Peyer's patch (tissue), 4 donors: ENCODE results near the gene EXOSC7. TPM values are rescaled to one million over a fixed set of nuclear protein-coding genes. Genes with fewer than 3 reads are reported as not detected.
A peak's percentile ranks its signal among the peaks of the same experiment; 100 is the strongest.
"Not testable (repeated sequence)": the region's sequence is repeated elsewhere in the genome, so short reads cannot be mapped to it uniquely, and the experiment has no call there.

ENCODE experiments used
- DNase-seq, 3 donors: peaks; one replicate each; pipeline ENCODE4 v3.0.0-alpha.2; 2017 to 2019
- H3K27ac ChIP-seq, 4 donors: fragments of 200-600 bp; sonication (generic); one replicate each; pipeline ENCODE4 v1.5.1; 2016 to 2019
- H3K27me3 ChIP-seq, 2 donors: fragments of 200-600 bp; sonication (generic); one replicate each; pipeline ENCODE4 v1.5.1; 2019
- H3K36me3 ChIP-seq, 3 donors: fragments of 200-600 bp; sonication (generic); one replicate each; pipeline ENCODE4 v1.5.1; 2016 to 2019
- H3K4me1 ChIP-seq, 4 donors: fragments of 200-600 bp; sonication (generic); one replicate each; pipeline ENCODE4 v1.5.1; 2016 to 2019
- H3K4me3 ChIP-seq, 4 donors: fragments of 200-600 bp; sonication (generic); 1 replicate in 3 of 4; 2 replicates in 1 of 4; pipeline ENCODE4 v1.5.1; 2016 to 2019; ENCODE audit warnings: mild to moderate bottlenecking in 1 of 4
- H3K9me3 ChIP-seq, 4 donors: fragments of 200-600 bp; sonication (generic); one replicate each; pipeline ENCODE4 v1.5.1; 2016 to 2019; ENCODE audit warnings: mild to moderate bottlenecking in 1 of 4
- POLR2A ChIP-seq, 2 donors: fragments of 450-650 bp; IDR thresholded peaks; one replicate each; pipeline ENCODE4 v1.5.1; 2017; ENCODE audit warnings: antibody characterized with exemption in 2 of 2, mild to moderate bottlenecking in 2 of 2, moderate library complexity in 2 of 2
- total RNA-seq, 4 donors: library from RNA; depleted of rRNA; stranded (reverse); fragments of >200 nt; gene quantifications; one replicate each; pipeline ENCODE4 v1.1.0, GENCODE V29; 2016
- TF ChIP-seq, protein P1 (sequence below), 6 experiments: fragments of 450-650 bp in 4 of 6; fragments of 200-600 bp in 2 of 6; sonication (generic) in 1 of 6; IDR thresholded peaks; one replicate each; pipeline ENCODE4 v1.5.1; 2017 to 2019; ENCODE audit warnings: antibody characterized with exemption in 6 of 6, mild to moderate bottlenecking in 3 of 6, moderate library complexity in 1 of 6

Gene EXOSC7
- total RNA-seq, 4 donors from 2014 or later, result 19.8 to 66.0 (median 28.6) TPM

DNA sequence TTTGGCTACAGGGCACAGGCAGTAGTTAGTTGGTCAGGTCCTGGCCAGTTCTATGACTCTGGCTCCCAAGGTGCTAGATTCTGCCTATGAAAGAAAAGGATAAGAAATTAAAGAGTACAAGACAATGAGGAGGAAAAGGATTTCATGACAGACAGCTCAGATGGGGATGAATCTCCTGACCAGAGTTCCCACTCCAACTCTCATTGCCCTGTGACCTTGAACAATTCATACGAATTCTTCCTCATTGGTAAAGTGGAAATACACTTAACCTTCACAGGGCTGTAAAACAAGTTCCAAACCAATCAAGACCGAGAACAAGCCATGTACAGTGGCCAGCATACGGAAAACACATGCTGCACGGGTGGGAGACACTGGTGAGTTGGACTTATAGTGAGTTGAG, 73.8 kb downstream of the EXOSC7 start:
- no peaks in the 10 kb centered on the region for H3K9me3 ChIP-seq
- no peak overlapping the region for H3K27ac ChIP-seq
- H3K4me3 ChIP-seq, result no peak overlapping the region
- DNase-seq, result no peak
- H3K36me3 ChIP-seq, result no peaks in the 10 kb centered on the region
- no peak for TF ChIP-seq POLR2A (IDR thresholded peaks at IDR 0.05)
- TF ChIP-seq, protein P1, sequence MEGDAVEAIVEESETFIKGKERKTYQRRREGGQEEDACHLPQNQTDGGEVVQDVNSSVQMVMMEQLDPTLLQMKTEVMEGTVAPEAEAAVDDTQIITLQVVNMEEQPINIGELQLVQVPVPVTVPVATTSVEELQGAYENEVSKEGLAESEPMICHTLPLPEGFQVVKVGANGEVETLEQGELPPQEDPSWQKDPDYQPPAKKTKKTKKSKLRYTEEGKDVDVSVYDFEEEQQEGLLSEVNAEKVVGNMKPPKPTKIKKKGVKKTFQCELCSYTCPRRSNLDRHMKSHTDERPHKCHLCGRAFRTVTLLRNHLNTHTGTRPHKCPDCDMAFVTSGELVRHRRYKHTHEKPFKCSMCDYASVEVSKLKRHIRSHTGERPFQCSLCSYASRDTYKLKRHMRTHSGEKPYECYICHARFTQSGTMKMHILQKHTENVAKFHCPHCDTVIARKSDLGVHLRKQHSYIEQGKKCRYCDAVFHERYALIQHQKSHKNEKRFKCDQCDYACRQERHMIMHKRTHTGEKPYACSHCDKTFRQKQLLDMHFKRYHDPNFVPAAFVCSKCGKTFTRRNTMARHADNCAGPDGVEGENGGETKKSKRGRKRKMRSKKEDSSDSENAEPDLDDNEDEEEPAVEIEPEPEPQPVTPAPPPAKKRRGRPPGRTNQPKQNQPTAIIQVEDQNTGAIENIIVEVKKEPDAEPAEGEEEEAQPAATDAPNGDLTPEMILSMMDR (IDR thresholded peaks at IDR 0.05), result no peak
- H3K4me1 ChIP-seq, result no peaks in the 10 kb centered on the region
- H3K27me3 ChIP-seq, result no peaks in the 10 kb centered on the region

DNA sequence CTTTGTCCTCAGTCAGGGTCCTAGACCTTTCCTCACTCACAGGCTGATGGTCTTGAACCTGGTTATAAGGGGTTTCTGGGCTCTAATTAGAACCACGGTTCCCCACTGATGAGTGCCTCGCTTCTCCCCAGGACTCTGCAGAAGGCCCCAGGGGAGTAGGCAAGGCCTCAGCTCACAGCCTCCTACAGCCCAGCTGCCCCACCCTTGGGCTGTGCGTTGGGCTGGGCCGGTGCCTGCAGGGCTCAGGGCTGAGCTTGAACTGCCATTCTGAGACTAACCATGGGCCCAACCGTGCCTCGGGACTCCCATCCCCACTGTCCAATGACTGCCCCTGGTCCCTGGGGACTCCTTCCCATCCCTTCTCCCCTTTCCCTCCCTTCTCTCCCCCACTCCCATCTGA, 75.6 kb downstream of the EXOSC7 start:
- Histone ChIP-seq H3K27ac (no peak overlapping the region), H3K36me3 (no peaks in the 10 kb centered on the region), H3K4me1 (no peaks in the 10 kb centered on the region), H3K4me3 (no peak overlapping the region), H3K9me3 (no peaks in the 10 kb centered on the region), H3K27me3 (no peaks in the 10 kb centered on the region)
- TF ChIP-seq POLR2A (IDR thresholded peaks at IDR 0.05), result no peak
- TF ChIP-seq, protein P1 (IDR thresholded peaks at IDR 0.05), result no peak
- no peak for DNase-seq

DNA sequence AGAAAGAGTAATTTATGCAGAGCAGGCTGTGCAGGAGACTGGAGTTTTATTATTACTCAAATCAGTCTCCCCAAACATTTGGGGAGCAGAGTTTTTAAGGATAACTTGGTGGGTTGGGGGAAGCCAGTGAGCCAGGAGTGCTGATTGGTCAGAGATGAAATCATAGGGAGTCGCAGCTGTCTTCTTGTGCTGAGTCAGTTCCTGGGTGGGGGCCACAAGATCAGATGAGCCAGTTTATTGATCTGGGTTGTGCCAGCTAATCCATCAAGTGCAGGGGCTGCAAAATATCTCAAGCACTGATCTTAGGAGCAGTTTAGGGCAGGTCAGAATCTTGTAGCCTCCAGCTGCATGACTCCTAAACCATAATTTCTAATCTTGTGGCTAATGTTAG, 77.8 kb downstream of the EXOSC7 start:
- not testable (repeated sequence) for H3K36me3 ChIP-seq, DNase-seq, H3K4me3 ChIP-seq, H3K4me1 ChIP-seq, H3K27ac ChIP-seq, H3K9me3 ChIP-seq, H3K27me3 ChIP-seq

DNA sequence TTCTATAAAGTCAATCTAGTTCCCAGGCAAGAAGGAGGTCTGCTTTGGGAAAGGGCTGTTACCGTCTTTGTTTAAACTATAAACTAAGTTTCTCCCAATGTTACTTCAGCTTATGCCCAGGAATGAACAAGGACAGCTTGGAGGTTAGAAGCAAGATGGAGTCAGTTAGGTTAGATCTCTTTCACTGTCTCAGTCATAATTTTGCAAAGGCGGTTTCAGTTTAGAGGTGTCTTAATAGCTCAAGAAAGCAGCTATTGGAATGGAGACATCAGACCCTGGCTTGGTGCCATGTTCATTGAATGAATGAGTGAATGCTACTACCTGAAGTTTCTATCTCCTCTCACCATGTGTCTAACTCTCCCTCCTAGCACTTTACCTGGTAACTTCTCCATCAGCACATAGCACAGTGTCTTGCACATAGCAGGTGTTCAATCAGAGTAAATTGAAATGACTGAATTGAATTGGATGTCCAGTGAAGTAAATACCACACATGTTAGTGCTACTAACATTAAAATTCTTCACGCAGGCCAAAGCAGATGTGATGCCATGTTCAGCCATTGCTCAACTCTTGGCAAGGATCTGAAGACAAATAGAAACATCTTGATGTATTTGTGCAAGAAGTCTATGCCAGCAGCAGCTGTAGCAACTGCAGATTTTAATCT, 78.3 kb downstream of the EXOSC7 start:
- H3K4me3 ChIP-seq, result no peak overlapping the region
- no peak for DNase-seq
- no peaks in the 10 kb centered on the region for H3K4me1 ChIP-seq
- no peaks in the 10 kb centered on the region for H3K27me3 ChIP-seq
- no peak overlapping the region for H3K27ac ChIP-seq
- no peak for TF ChIP-seq POLR2A (IDR thresholded peaks at IDR 0.05)
- TF ChIP-seq, protein P1 (IDR thresholded peaks at IDR 0.05), result no peak
- H3K9me3 ChIP-seq, result no peaks in the 10 kb centered on the region
- H3K36me3 ChIP-seq, result no peaks in the 10 kb centered on the region

DNA sequence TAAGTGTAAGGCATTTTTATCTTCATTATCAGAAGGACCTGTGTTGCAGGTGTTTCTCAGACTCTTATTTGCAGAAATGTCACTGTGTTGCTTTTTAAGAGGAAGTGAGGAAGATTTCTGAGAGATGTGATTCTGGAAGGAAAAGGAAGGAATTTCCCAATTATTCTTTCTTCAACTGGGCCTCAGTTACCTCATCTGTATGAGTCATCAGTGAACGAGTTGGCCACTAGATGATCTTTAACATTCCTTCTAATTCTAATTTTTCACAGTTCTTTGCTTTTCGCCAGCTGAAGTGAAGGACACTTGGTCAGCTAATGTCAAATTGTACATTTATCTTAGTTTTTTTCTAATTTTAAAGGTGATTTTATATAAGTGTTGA, 79.0 kb downstream of the EXOSC7 start:
- no peaks in the 10 kb centered on the region for H3K36me3 ChIP-seq
- no peak for DNase-seq
- no peaks in the 10 kb centered on the region for H3K9me3 ChIP-seq
- H3K27ac ChIP-seq, result peak overlapping the region in 1 of 4 donors; percentile 7
- no peaks in the 10 kb centered on the region for H3K27me3 ChIP-seq
- no peak overlapping the region for H3K4me3 ChIP-seq
- TF ChIP-seq POLR2A (IDR thresholded peaks at IDR 0.05), result no peak
- TF ChIP-seq, protein P1 (IDR thresholded peaks at IDR 0.05), result no peak
- no peaks in the 10 kb centered on the region for H3K4me1 ChIP-seq

DNA sequence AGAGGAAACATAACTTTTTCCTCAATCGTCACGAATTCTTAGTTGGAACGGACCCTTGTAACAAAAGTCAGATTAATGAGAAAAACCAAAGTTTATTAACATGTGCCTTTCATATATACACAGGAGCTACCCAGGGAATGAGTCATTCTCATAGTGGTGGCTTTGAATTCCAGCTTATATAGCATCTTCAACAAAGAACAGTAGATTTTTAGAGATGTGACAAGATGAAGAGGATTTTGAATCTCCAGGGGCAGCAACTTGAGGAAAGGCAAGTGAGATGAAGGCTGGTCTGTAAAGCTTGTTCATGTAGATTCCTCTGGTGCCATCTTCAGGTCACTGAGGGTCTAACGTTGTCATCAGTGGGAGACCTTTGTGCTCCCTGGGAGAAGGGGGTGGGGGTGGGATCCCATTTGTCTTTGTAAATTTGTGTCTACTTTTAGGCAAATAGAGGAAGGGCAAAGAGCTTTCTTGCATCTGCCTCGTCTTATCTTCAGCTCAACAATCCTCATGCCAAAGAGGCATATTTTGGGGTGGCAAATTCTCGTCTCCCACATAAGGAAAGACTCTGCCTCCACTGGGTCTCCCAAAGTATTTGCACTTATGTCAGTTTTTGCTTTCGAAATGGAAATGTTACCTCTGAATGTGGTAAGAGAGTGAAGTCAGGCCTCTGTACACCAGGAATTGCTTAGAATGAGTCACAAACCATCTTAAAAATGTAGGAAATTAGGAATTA, 79.5 kb downstream of the EXOSC7 start:
- Histone ChIP-seq H3K27ac (peak overlapping the region in 2 of 4 donors; percentile 6 to 7), H3K4me3 (no peak overlapping the region), H3K9me3 (no peaks in the 10 kb centered on the region), H3K4me1 (no peaks in the 10 kb centered on the region), H3K27me3 (no peaks in the 10 kb centered on the region), H3K36me3 (no peaks in the 10 kb centered on the region)
- DNase-seq, result no peak
- no peak for TF ChIP-seq POLR2A (IDR thresholded peaks at IDR 0.05)
- TF ChIP-seq, protein P1 (IDR thresholded peaks at IDR 0.05), result peak in 2 of 6 experiments; percentile 12 to 19
